Bronchial epithelial cell (primary cell): ENCODE results near the gene SNAPIN. TPM values are rescaled to one million over a fixed set of nuclear protein-coding genes. Genes with fewer than 3 reads are reported as not detected.

Experiments used
- DNase-seq: peaks from one replicate; pipeline ENCODE4 v3.0.0-alpha.2; 2010; ENCODE audit warnings: low read depth
- FAIRE-seq: peaks from 2 replicates; lab custom pipeline; 2011; peaks lifted over from hg19 to GRCh38; lab: Jason Lieb, UNC
- H3K27me3 ChIP-seq: 2 replicates; pipeline ENCODE4 v1.5.1; 2011; ENCODE audit warnings: low read length; ENCODE audit not compliant: control insufficient read depth, insufficient read depth
- H3K36me3 ChIP-seq: 2 replicates; pipeline ENCODE4 v1.5.1; 2011; ENCODE audit warnings: low read length; ENCODE audit not compliant: control insufficient read depth, insufficient read depth
- H3K4me3 ChIP-seq: 2 replicates; pipeline ENCODE4 v1.5.1; 2011; ENCODE audit warnings: mild to moderate bottlenecking, low read depth, low read length, control low read depth
- total RNA-seq: library from RNA; depleted of rRNA; stranded (reverse); fragments of >200 nt; gene quantifications from 2 replicates; pipeline ENCODE4 v1.2.1, GENCODE V29; 2014
- TF ChIP-seq, protein P1 (sequence below): IDR thresholded peaks from 2 replicates; pipeline ENCODE4 v1.5.1; 2011; ENCODE audit warnings: mild to moderate bottlenecking, moderate library complexity, low read length, control low read depth, inconsistent platforms; ENCODE audit not compliant: insufficient read depth, severe bottlenecking

SNAPIN gene
- total RNA-seq, 1 donor from 2014 or later = 59.5 TPM

- TF ChIP-seq, protein P1, sequence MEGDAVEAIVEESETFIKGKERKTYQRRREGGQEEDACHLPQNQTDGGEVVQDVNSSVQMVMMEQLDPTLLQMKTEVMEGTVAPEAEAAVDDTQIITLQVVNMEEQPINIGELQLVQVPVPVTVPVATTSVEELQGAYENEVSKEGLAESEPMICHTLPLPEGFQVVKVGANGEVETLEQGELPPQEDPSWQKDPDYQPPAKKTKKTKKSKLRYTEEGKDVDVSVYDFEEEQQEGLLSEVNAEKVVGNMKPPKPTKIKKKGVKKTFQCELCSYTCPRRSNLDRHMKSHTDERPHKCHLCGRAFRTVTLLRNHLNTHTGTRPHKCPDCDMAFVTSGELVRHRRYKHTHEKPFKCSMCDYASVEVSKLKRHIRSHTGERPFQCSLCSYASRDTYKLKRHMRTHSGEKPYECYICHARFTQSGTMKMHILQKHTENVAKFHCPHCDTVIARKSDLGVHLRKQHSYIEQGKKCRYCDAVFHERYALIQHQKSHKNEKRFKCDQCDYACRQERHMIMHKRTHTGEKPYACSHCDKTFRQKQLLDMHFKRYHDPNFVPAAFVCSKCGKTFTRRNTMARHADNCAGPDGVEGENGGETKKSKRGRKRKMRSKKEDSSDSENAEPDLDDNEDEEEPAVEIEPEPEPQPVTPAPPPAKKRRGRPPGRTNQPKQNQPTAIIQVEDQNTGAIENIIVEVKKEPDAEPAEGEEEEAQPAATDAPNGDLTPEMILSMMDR = no peak
- Histone ChIP-seq H3K27me3 (no peaks in the 10 kb centered on the region), H3K4me3 (no peak overlapping the region), H3K36me3 (no peaks in the 10 kb centered on the region)
- DNase-seq (peak; percentile 29), FAIRE-seq (no peak)
Observed at GRCh38 chr1:153699768-153700167, 41.3 kb downstream of the SNAPIN start.

GRCh38 chr1:153705484-153705883, 47.0 kb downstream of the SNAPIN start:
- Histone ChIP-seq H3K4me3 (no peak overlapping the region), H3K27me3 (no peaks in the 10 kb centered on the region), H3K36me3 (no peaks in the 10 kb centered on the region)
- TF ChIP-seq, protein P1 = no peak
- FAIRE-seq (no peak), DNase-seq (no peak)

GRCh38 chr1:153711026-153711425, 52.5 kb downstream of the SNAPIN start:
- Histone ChIP-seq H3K4me3 (no peak overlapping the region), H3K36me3 (no peaks in the 10 kb centered on the region), H3K27me3 (no peaks in the 10 kb centered on the region)
- TF ChIP-seq, protein P1 = no peak
- FAIRE-seq = no peak
- no peak for DNase-seq

Other genes starting within 250 kb of the SNAPIN start
- gene S100A7A, start 242.2 kb upstream of the SNAPIN start, total RNA-seq = not detected in 2 replicates
- 0.38 TPM in 1 of 2 replicates, not detected in the other for gene S100A7, start 198.1 kb upstream of the SNAPIN start, total RNA-seq
- 2,948 and 3,820 TPM in 2 replicates for gene S100A6, start 122.7 kb upstream of the SNAPIN start, total RNA-seq
- gene S100A5, start 117.8 kb upstream of the SNAPIN start, total RNA-seq = not detected in 2 replicates
- 10.8 and 16.8 TPM in 2 replicates for gene S100A4, start 112.9 kb upstream of the SNAPIN start, total RNA-seq
- 2.3 and 26.6 TPM in 2 replicates for gene S100A3, start 109.4 kb upstream of the SNAPIN start, total RNA-seq
- 804 and 1,251 TPM in 2 replicates for gene S100A2, start 92.9 kb upstream of the SNAPIN start, total RNA-seq
- 886 and 1,542 TPM in 2 replicates for gene S100A16, start 45.6 kb upstream of the SNAPIN start, total RNA-seq
- 1,221 and 1,339 TPM in 2 replicates for gene S100A14, start 42.4 kb upstream of the SNAPIN start, total RNA-seq
- 44.5 and 69.8 TPM in 2 replicates for gene S100A13, start 31.2 kb upstream of the SNAPIN start, total RNA-seq
- gene S100A1, start 30.3 kb upstream of the SNAPIN start, total RNA-seq = not detected in 2 replicates
- 51.9 and 61.2 TPM in 2 replicates for gene CHTOP, start 24.6 kb upstream of the SNAPIN start, total RNA-seq
- 78.9 and 114 TPM in 2 replicates for gene ILF2, start 12.3 kb downstream of the SNAPIN start, total RNA-seq
- gene NPR1, start 20.0 kb downstream of the SNAPIN start, total RNA-seq = under 0.01 TPM in 1 of 2 replicates, not detected in the other
- 12.6 and 12.7 TPM in 2 replicates for gene INTS3, start 69.3 kb downstream of the SNAPIN start, total RNA-seq
- 4.1 and 7.4 TPM in 2 replicates for gene SLC27A3, start 116.7 kb downstream of the SNAPIN start, total RNA-seq